Liver (tissue), 3 donors: ENCODE data around the gene NWD2.

Experiments used
- ATF3 ChIP-seq: IDR thresholded peaks from 2 replicates; pipeline ENCODE4 v1.6.1; 2016; ENCODE audit warnings: antibody characterized with exemption
- CTCF ChIP-seq: fragments of 150-350 bp; IDR thresholded peaks from 2 replicates; pipeline ENCODE4 v1.5.1; 2017; ENCODE audit warnings: improper control_type of control experiment, low read depth, low read length; ENCODE audit not compliant: missing input control
- donor health status: healthy.
- donor health status: healthy.

- TF ChIP-seq CTCF (no peak), ATF3 (no peak)
Measured at GRCh38 chr4:37324546-37324945, 80.0 kb downstream of the NWD2 start.
